ENCODE measurements around the gene SLC9A9. TPM values are rescaled to one million over a fixed set of nuclear protein-coding genes. Genes with fewer than 3 reads are reported as not detected.

The SLC9A9 gene
- total and polyA plus RNA-seq, 2 of the 8 experiments (the other 6 are each of a cell fraction or from before 2014, with no cell fraction given), result 0.48 to 1.1 TPM

DNA sequence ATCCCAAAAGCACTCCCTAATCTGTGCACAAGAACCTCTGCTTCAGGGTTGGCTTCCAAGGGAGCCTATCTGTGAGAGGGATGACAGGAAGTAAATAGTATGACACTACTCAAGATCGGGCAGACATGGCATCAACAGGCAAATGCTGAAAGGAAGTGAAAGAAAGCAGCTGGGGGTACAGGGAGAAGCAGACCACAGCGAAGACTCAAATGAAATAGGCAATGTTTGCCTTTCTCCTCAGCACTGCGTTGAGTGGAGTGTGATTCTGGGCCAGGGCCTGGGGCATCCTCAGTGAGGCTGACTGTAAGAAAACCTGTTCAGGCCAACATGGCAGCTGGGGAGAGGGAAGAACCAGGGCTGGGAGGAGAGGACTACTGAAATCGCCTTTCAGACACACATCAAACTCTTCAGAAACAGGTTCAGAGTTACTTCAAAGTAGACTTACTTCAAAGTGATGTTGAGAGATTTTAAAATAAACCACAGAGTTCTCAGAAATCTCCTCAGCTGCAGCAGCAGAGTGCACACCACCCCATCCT lies 96.6 kb downstream of the SLC9A9 start:
- no peak for DNase-seq (ENCODE audit: low read depth in 1 of 2, low spot score in 2 of 2)
- FAIRE-seq, result no peak
- H3K14ac ChIP-seq (ENCODE audit: insufficient read length), result no peak overlapping the region
- no peak overlapping the region for H3K27ac ChIP-seq (ENCODE audit: low read depth, low read length)
- no peak overlapping the region for H4K8ac ChIP-seq (ENCODE audit: extremely low read depth, insufficient read depth, low read length)
- no peak overlapping the region for H3K4me2 ChIP-seq (ENCODE audit: insufficient read depth in 1 of 2, low read depth in 2 of 2, low read length in 2 of 2)
- H2AK5ac ChIP-seq (ENCODE audit: low read depth, low read length), result no peak overlapping the region
- no peak overlapping the region for H3K4ac ChIP-seq (replicated peaks; ENCODE audit: insufficient read length, low read depth, low read length)
- H4K20me1 ChIP-seq (replicated peaks in 1 of 2; ENCODE audit: control insufficient read depth in 1 of 2, insufficient read depth in 2 of 2, low read length in 2 of 2), result no peaks in the 10 kb centered on the region
- H3K79me1 ChIP-seq (ENCODE audit: low read depth, low read length), result no peaks in the 10 kb centered on the region
- H3K36me3 ChIP-seq (ENCODE audit: control insufficient read depth in 2 of 4, insufficient read depth in 4 of 4, low read length in 3 of 4), result no peaks in the 10 kb centered on the region
- no peak overlapping the region for H2BK12ac ChIP-seq (ENCODE audit: low read depth, low read length)
- H2BK5ac ChIP-seq (ENCODE audit: low read depth, low read length), result no peak overlapping the region; the same call in 1 of the 2 replicates
- H2BK120ac ChIP-seq (replicated peaks; ENCODE audit: low read depth, low read length), result no peak overlapping the region
- H3K23ac ChIP-seq (ENCODE audit: insufficient read length), result no peak overlapping the region
- no peaks in the 10 kb centered on the region for H3K4me1 ChIP-seq (replicated peaks in 1 of 4; ENCODE audit: control insufficient read depth in 3 of 4, insufficient read depth in 4 of 4, low read length in 3 of 4)
- ChIA-PET CTCF (ENCODE audit: partially characterized antibody) (interaction anchor here (0.9 to 2.0 kb wide), 3 partner anchors 11 to 107 kb away, joined by 3 to 7 read pairs (median 3); no protein-coding TSS in a partner anchor), POLR2A (ENCODE audit: partially characterized antibody) (no interaction called here)
- H3K4me3 ChIP-seq (ENCODE audit: extremely low read depth in 1 of 4, insufficient read depth in 2 of 4, low read depth in 3 of 4, low read length in 4 of 4), result no peak overlapping the region
- no peaks in the 10 kb centered on the region for H3K79me2 ChIP-seq (ENCODE audit: control insufficient read depth in 1 of 2, insufficient read depth in 2 of 2, low read length in 2 of 2)
- no peak overlapping the region for H2BK20ac ChIP-seq (ENCODE audit: low read length)
- 91% methylated on average over 4 of the region's 4 CpGs; no CpG with 5 or more reads in 1 of the 2 experiments for WGBS, 2 experiments (ENCODE audit: extremely low coverage in 1 of 2, insufficient coverage in 1 of 2, insufficient read length in 1 of 2, insufficient replicate concordance in 2 of 2, low coverage in 1 of 2, low lambda C conversion rate in 2 of 2, missing lambda C conversion rate in 1 of 2)
- H3K27me3 ChIP-seq (replicated peaks in 1 of 4; ENCODE audit: control insufficient read depth in 3 of 4, extremely low read depth in 1 of 4, insufficient read depth in 3 of 4, low read length in 3 of 4), result no peaks in the 10 kb centered on the region
- H3K18ac ChIP-seq (ENCODE audit: extremely low read depth, low read length), result no peak overlapping the region
- no peak overlapping the region for H2BK15ac ChIP-seq (ENCODE audit: low read length)
- H2AFZ ChIP-seq (ENCODE audit: low read length), result no peak overlapping the region
- H4K5ac ChIP-seq (ENCODE audit: insufficient read length, low read depth, low read length), result no peak overlapping the region
- no peaks in the 10 kb centered on the region for H3K23me2 ChIP-seq (ENCODE audit: low read depth, low read length)
- no peak overlapping the region for H3K9ac ChIP-seq (replicated peaks in 1 of 4; ENCODE audit: extremely low read depth in 1 of 4, low read depth in 3 of 4, low read length in 3 of 4)
- H4K91ac ChIP-seq (replicated peaks; ENCODE audit: insufficient read length, low read length), result no peak overlapping the region
- no peak overlapping the region for H3K56ac ChIP-seq (replicated peaks; ENCODE audit: insufficient read length, low read depth, low read length)
- H3K9me3 ChIP-seq (ENCODE audit: insufficient read depth in 2 of 2, low read depth in 1 of 2, low read length in 1 of 2), result no peaks in the 10 kb centered on the region
